Activated CD8-positive, alpha-beta memory T cell treated with anti-CD3 and anti-CD28 coated beads, Interleukin-2, amount 50 U/mL, for 48 hours (primary cell): ENCODE measurements around the gene KCNS1.

Experiments used
- DNase-seq: peaks from one replicate; pipeline ENCODE4 v3.0.0-alpha.2; 2020

Gene KCNS1

GRCh38 chr20:45105317-45105716, 4.4 kb upstream of the KCNS1 start:
- DNase-seq = no peak

GRCh38 chr20:45104786-45105185, 3.9 kb upstream of the KCNS1 start:
- no peak for DNase-seq

GRCh38 chr20:45103072-45103471, 2.1 kb upstream of the KCNS1 start:
- DNase-seq = no peak

GRCh38 chr20:45101333-45101850, 465 bp upstream of the KCNS1 start:
- DNase-seq = no peak

- peak; percentile 64 for DNase-seq
These were observed 2.7 kb downstream of the KCNS1 start for GRCh38 chr20:45098103-45098773.

GRCh38 chr20:45097485-45098102, 3.3 kb downstream of the KCNS1 start:
- DNase-seq = peak; percentile 71

GRCh38 chr20:45096781-45097180, 4.1 kb downstream of the KCNS1 start:
- no peak for DNase-seq

- DNase-seq = no peak
These were observed 5.1 kb downstream of the KCNS1 start for GRCh38 chr20:45095805-45096238.

GRCh38 chr20:45094864-45095574, 5.9 kb downstream of the KCNS1 start:
- DNase-seq = no peak

GRCh38 chr20:45094201-45094600, 6.7 kb downstream of the KCNS1 start:
- DNase-seq = no peak

GRCh38 chr20:45092898-45093297, 8.0 kb downstream of the KCNS1 start:
- no peak for DNase-seq

GRCh38 chr20:45091366-45091765, 9.6 kb downstream of the KCNS1 start:
- no peak for DNase-seq

GRCh38 chr20:45090481-45090880, 10.4 kb downstream of the KCNS1 start:
- DNase-seq = no peak

GRCh38 chr20:45088247-45088646, 12.7 kb downstream of the KCNS1 start:
- DNase-seq = no peak

- no peak for DNase-seq
These were observed 13.1 kb downstream of the KCNS1 start for GRCh38 chr20:45087814-45088213.

GRCh38 chr20:45087097-45087790, 13.7 kb downstream of the KCNS1 start:
- no peak for DNase-seq

GRCh38 chr20:45085867-45086266, 15.1 kb downstream of the KCNS1 start:
- no peak for DNase-seq

GRCh38 chr20:45085289-45085688, 15.6 kb downstream of the KCNS1 start:
- no peak for DNase-seq

GRCh38 chr20:45083127-45083526, 17.8 kb downstream of the KCNS1 start:
- DNase-seq = no peak

GRCh38 chr20:45082468-45082867, 18.5 kb downstream of the KCNS1 start:
- DNase-seq = no peak

GRCh38 chr20:45080867-45081624, 19.9 kb downstream of the KCNS1 start:
- DNase-seq = no peak

GRCh38 chr20:45077559-45077958, 23.4 kb downstream of the KCNS1 start:
- no peak for DNase-seq

GRCh38 chr20:45073221-45073620, 27.7 kb downstream of the KCNS1 start:
- no peak for DNase-seq
